Measurements from ENCODE around the gene CARD9.

- TF ChIP-seq KDM5A (IDR thresholded peaks at IDR 0.05; ENCODE audit: low read length): no peak
- TF ChIP-seq RXRA (IDR thresholded peaks at IDR 0.05; ENCODE audit: insufficient read depth, low read depth, low read length): no peak
- TF ChIP-seq SIN3A (conservative IDR thresholded peaks at IDR 0.05 in 1 of 2, IDR thresholded peaks at IDR 0.05 in 1 of 2; ENCODE audit: low read depth in 1 of 2, low read length in 2 of 2): no peak
- no peak for TF ChIP-seq CREB1 (IDR thresholded peaks at IDR 0.05)
- no peak for TF ChIP-seq EP300 (IDR thresholded peaks at IDR 0.05; ENCODE audit: borderline replicate concordance in 1 of 2, low read depth in 2 of 2, low read length in 2 of 2)
- TF ChIP-seq CTCF (IDR thresholded peaks at IDR 0.05; ENCODE audit: control extremely low read depth in 1 of 3, insufficient read depth in 1 of 3, low read depth in 1 of 3, low read length in 3 of 3): no peak
Measured at GRCh38 chr9:136343121-136343883, 30.2 kb downstream of the CARD9 start.
